Activated B cell treated with CpG ODN at 0.5 μM for 24 hours (primary cell): Measurements from ENCODE around the gene HELZ. TPM values are rescaled to one million over a fixed set of nuclear protein-coding genes. Genes with fewer than 3 reads are reported as not detected.

Experiments
- ATAC-seq: fragments of 200-7000 bp; cut with Tn5 transposase; one replicate; pipeline ENCODE4 v1.10.0; 2021; ENCODE audit warnings: low read depth, mild to moderate bottlenecking, moderate library complexity
- CTCF ChIA-PET: fragments of 350-600 bp; sonication (Branson Sonifier 250); formaldehyde crosslinking; loops from one replicate; lab custom pipeline; 2021; ENCODE audit warnings: antibody characterized with exemption; lab: Charles Lee
- POLR2A ChIA-PET: fragments of 350-600 bp; sonication (Branson Sonifier 250); formaldehyde crosslinking; loops from one replicate; lab custom pipeline; 2021; ENCODE audit warnings: antibody characterized with exemption; lab: Charles Lee
- DNase-seq: peaks from one replicate; pipeline ENCODE4 v3.0.0; 2022
- H3K27ac Mint-ChIP-seq: one replicate; pipeline ENCODE4 v1.8.0; 2020; ENCODE audit warnings: mixed read lengths
- H3K27me3 Mint-ChIP-seq: one replicate; pipeline ENCODE4 v1.8.0; 2021; ENCODE audit warnings: mixed read lengths
- H3K36me3 Mint-ChIP-seq: one replicate; pipeline ENCODE4 v1.8.0; 2021; ENCODE audit warnings: low read depth, mixed read lengths
- H3K4me1 Mint-ChIP-seq: one replicate; pipeline ENCODE4 v1.8.0; 2021; ENCODE audit warnings: mixed read lengths
- H3K4me3 Mint-ChIP-seq: one replicate; pipeline ENCODE4 v1.8.0; 2020; ENCODE audit warnings: mild to moderate bottlenecking, mixed read lengths
- H3K9me3 Mint-ChIP-seq: one replicate; pipeline ENCODE4 v1.8.0; 2020; ENCODE audit warnings: mixed read lengths
- CTCF ChIP-seq: fragments of 200-600 bp; IDR thresholded peaks from one replicate; pipeline ENCODE4 v1.8.0; 2022; ENCODE audit warnings: antibody characterized with exemption, mild to moderate bottlenecking
- intact Hi-C: fragments of 100-400 bp; cut with micrococcal nuclease; formaldehyde crosslinking; loops from one replicate; pipeline ENCODE4 v1.15.1; 2024
- total RNA-seq: library from RNA; stranded (reverse); gene quantifications from 2 replicates; pipeline ENCODE4 v1.2.3, GENCODE V29; 2022

Gene HELZ
- 55.0 and 69.7 TPM in 2 replicates for total RNA-seq

- Mint-ChIP-seq H3K27ac (peak within 1 kb of the TSS; percentile 85), H3K9me3 (no peaks in the 10 kb centered on the region), H3K4me1 (peaks cover 42% of the 10 kb centered on the region), H3K27me3 (peaks cover 4% of the 10 kb centered on the region), H3K36me3 (peaks cover 17% of the 10 kb centered on the region), H3K4me3 (peak within 1 kb of the TSS; percentile 91)
- TF ChIP-seq CTCF, result no peak
- ChIA-PET CTCF (no interaction called here), POLR2A (interaction anchor here (1.0 to 1.1 kb wide), 2 partner anchors 67 to 132 kb away, joined by 3 read pairs; partner anchors contain the start of gene PITPNC1)
- intact Hi-C loops, result loop anchor here (1.0 to 10.0 kb wide), 3 partner anchors 121 to 1270 kb away; partner anchors contain the start of genes NOL11, PRKAR1A and PSMD12
- ATAC-seq (peak; percentile 85), DNase-seq (peak; percentile 72)
These were observed at the start of gene HELZ for GRCh38 chr17:67245073-67245693. TSS of gene HELZ (minus strand) at chr17:67245196. CDS start at chr17:67218804, 26,392 bp downstream.

- ChIA-PET CTCF (interaction anchor here (0.7 kb wide), 1 partner anchor 1353 kb away, joined by 4 read pairs; no protein-coding TSS in a partner anchor), POLR2A (no interaction called here)
- peaks cover 5% of the 10 kb centered on the region for H3K4me1 Mint-ChIP-seq
- peak overlapping the region; percentile 28 for H3K4me3 Mint-ChIP-seq
- DNase-seq (peak; percentile 31), ATAC-seq (peak; percentile 88)
- H3K27ac Mint-ChIP-seq, result no peak overlapping the region
- TF ChIP-seq CTCF, result no peak
- no peaks in the 10 kb centered on the region for H3K9me3 Mint-ChIP-seq
- no peaks in the 10 kb centered on the region for H3K27me3 Mint-ChIP-seq
- intact Hi-C loops, result loop anchor here (1.0 kb wide), 1 partner anchor 72 kb away; no protein-coding TSS in a partner anchor
- H3K36me3 Mint-ChIP-seq, result no peaks in the 10 kb centered on the region
These were observed 48.5 kb upstream of the HELZ start for GRCh38 chr17:67293251-67294203.

- ATAC-seq, result no peak
- POLR2A ChIA-PET, result no interaction called here
- no peak for TF ChIP-seq CTCF
- no peak overlapping the region for H3K27ac Mint-ChIP-seq
- no peaks in the 10 kb centered on the region for H3K36me3 Mint-ChIP-seq
- CTCF ChIA-PET, result interaction anchor here (0.7 kb wide), 1 partner anchor 191 kb away, joined by 3 read pairs; no protein-coding TSS in a partner anchor
- H3K27me3 Mint-ChIP-seq, result no peaks in the 10 kb centered on the region
- intact Hi-C loops, result no loop called here
- peaks cover 5% of the 10 kb centered on the region for H3K4me1 Mint-ChIP-seq
- no peaks in the 10 kb centered on the region for H3K9me3 Mint-ChIP-seq
- DNase-seq, result no peak
- no peak overlapping the region for H3K4me3 Mint-ChIP-seq
These were observed 45.8 kb upstream of the HELZ start for GRCh38 chr17:67290711-67291291.

GRCh38 chr17:67290244-67290643, 45.2 kb upstream of the HELZ start:
- intact Hi-C loops, result no loop called here
- POLR2A ChIA-PET, result no interaction called here
- no peaks in the 10 kb centered on the region for H3K9me3 Mint-ChIP-seq

More at GRCh38 chr17:67290244-67290643, 45.2 kb upstream of the HELZ start:
- H3K27me3 Mint-ChIP-seq, result no peaks in the 10 kb centered on the region
- no peaks in the 10 kb centered on the region for H3K36me3 Mint-ChIP-seq
- TF ChIP-seq CTCF, result no peak
- no peak overlapping the region for H3K4me3 Mint-ChIP-seq
- H3K27ac Mint-ChIP-seq, result no peak overlapping the region
- ATAC-seq (no peak), DNase-seq (no peak)
- CTCF ChIA-PET, result no interaction called here
- H3K4me1 Mint-ChIP-seq, result peaks cover 5% of the 10 kb centered on the region
